Transverse colon (tissue), 3 donors: ENCODE measurements around the gene COL6A2.

Experiments used
- CTCF ChIP-seq, 5 experiments: fragments of 200-600 bp in 3 of 5; fragments of 450-650 bp in 2 of 5; sonication (generic) in 3 of 5; IDR thresholded peaks; 1 replicate in 2 of 5; 2 replicates in 3 of 5; pipeline ENCODE4 v1.5.1; 2016 to 2017; ENCODE audit warnings: antibody characterized with exemption in 5 of 5, inconsistent platforms in 3 of 5, mild to moderate bottlenecking in 2 of 5, moderate library complexity in 1 of 5
- POLR2A ChIP-seq: fragments of 450-650 bp; IDR thresholded peaks from one replicate; pipeline ENCODE4 v1.6.1; 2016; ENCODE audit warnings: antibody characterized with exemption, mild to moderate bottlenecking, moderate library complexity

GRCh38 chr21:46149205-46149901 lies 51.4 kb downstream of the COL6A2 start:
- TF ChIP-seq POLR2A, result no peak
- no peak for TF ChIP-seq CTCF (IDR thresholded peaks at IDR 0.05)
